GM21717 (cell line): ENCODE results near the gene PNN.
A peak's percentile ranks its signal among the peaks of the same experiment; 100 is the strongest.

Source experiments
- ATAC-seq: cut with Tn5 transposase; IDR thresholded peaks from one replicate; pipeline ENCODE4 v1.9.1; 2021; ENCODE audit warnings: mild to moderate bottlenecking, moderate library complexity; ENCODE audit not compliant: unreplicated experiment

The PNN gene

GRCh38 chr14:39228509-39229221 is 53.6 kb downstream of the PNN start:
- no peak for ATAC-seq

- ATAC-seq, result no peak
Measured at GRCh38 chr14:39229222-39229543, 54.1 kb downstream of the PNN start.

- ATAC-seq, result no peak
Measured at GRCh38 chr14:39229601-39230110, 54.6 kb downstream of the PNN start.

DNA sequence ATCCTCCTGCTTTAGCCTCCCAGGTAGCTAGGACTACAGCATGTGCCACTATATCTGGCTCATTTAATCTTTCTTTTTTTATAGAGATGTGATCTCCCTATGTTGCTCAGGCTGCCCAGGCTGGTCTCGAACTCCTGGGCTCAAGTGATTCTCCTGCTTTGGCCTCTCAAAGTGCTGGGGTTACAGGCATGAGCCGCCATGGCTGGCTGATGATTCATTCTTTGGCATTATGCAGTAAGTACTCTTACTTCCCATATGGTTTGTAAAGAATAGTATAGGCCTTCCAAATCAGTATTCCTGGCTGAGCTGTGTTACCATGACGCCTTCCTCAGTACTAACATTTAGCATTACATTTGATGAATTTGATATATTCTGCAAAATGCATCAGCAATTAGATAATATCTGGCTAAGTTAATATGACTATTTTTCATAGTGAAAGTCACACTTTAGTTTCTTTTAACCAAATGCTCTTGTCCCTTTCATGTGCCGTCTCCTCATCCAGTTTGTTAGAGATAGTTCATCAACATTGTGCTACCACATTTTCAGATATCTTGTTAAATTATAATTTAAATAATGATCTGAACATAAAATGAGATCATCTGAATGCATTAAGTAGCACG is 55.5 kb downstream of the PNN start:
- no peak for ATAC-seq

GRCh38 chr14:39231751-39232553 is 56.9 kb downstream of the PNN start:
- peak; percentile 74 for ATAC-seq
